PC-3 (cell line): ENCODE results near the gene SLC5A6.

Experiments
- CTCF ChIP-seq: fragments of 300-600 bp; sonication (generic); conservative IDR thresholded peaks from 2 replicates; pipeline ENCODE4 v1.5.1; 2017; ENCODE audit warnings: antibody characterized with exemption, low read depth, mild to moderate bottlenecking, low read length
- EZH2 ChIP-seq: fragments of 300-600 bp; sonication (generic); IDR thresholded peaks from one replicate; pipeline ENCODE4 v1.6.1; 2017; ENCODE audit warnings: antibody characterized with exemption, mild to moderate bottlenecking, low read length; ENCODE audit not compliant: unreplicated experiment
- EZH2phosphoT487 ChIP-seq: fragments of 300-600 bp; sonication (generic); IDR thresholded peaks from 2 replicates; pipeline ENCODE4 v1.6.1; 2018; ENCODE audit warnings: mild to moderate bottlenecking, antibody characterized with exemption, low read length, borderline replicate concordance

GRCh38 chr2:27202854-27203253 lies 9.2 kb downstream of the SLC5A6 start:
- TF ChIP-seq CTCF (no peak), EZH2phosphoT487 (no peak), EZH2 (no peak)
